ENCODE data around the gene VPS54. TPM values are rescaled to one million over a fixed set of nuclear protein-coding genes. Genes with fewer than 3 reads are reported as not detected.
A peak's percentile ranks its signal among the peaks of the same experiment; 100 is the strongest.

The VPS54 gene
- total RNA-seq, 1 donor from 2014 or later = 17.5 TPM

DNA sequence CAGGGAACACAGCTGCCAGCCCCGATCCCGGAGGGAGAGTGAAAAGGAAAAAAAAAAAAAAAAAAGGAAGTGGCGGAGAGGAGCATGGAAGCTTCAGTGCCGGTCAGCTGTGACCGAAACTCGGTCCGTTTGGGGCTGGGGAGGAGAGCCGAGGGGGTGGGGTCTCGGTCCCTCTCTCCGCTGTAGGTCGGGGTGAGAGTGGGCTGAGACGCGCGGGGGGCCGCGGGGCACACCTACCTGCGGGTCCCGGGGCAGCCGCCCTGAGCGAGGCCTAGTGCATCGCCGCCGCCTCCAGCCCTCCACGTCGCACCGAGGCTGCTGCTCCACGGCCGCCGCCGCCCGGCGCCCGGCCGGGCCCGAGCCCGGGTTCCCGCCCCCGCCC is 536 bp downstream of the VPS54 start:
- Histone ChIP-seq H3K4me1 (ENCODE audit: insufficient read depth, low read length) (peaks cover 5% of the 10 kb centered on the region), H3K4me3 (ENCODE audit: insufficient read depth, low read depth, low read length) (peak overlapping the region; percentile 91), H3K9ac (ENCODE audit: low read length) (peak overlapping the region; percentile 94), H3K36me3 (ENCODE audit: insufficient read depth, low read length) (no peaks in the 10 kb centered on the region), H3K4me2 (ENCODE audit: low read length) (peak overlapping the region; percentile 94), H3K79me2 (ENCODE audit: insufficient read depth, low read length) (peaks cover 56% of the 10 kb centered on the region), H2AFZ (ENCODE audit: low read depth, low read length) (peak overlapping the region; percentile 96), H3K9me3 (ENCODE audit: insufficient read depth, low read depth, low read length) (no peaks in the 10 kb centered on the region), H3K27ac (ENCODE audit: low read depth, low read length) (peak overlapping the region; percentile 88), H4K20me1 (ENCODE audit: insufficient read depth, low read length) (peaks cover 16% of the 10 kb centered on the region), H3K27me3 (ENCODE audit: insufficient read depth, low read length) (no peaks in the 10 kb centered on the region)
- Mint-ChIP-seq H3K4me1 (ENCODE audit: low read depth, unreplicated experiment) (peaks cover 17% of the 10 kb centered on the region), H3K27ac (ENCODE audit: unreplicated experiment) (peak overlapping the region; percentile 99), H3K9me3 (ENCODE audit: unreplicated experiment) (no peaks in the 10 kb centered on the region), H3K36me3 (ENCODE audit: low read depth, unreplicated experiment) (no peaks in the 10 kb centered on the region), H3K27me3 (ENCODE audit: low read depth, unreplicated experiment) (no peaks in the 10 kb centered on the region), H3K4me3 (ENCODE audit: unreplicated experiment) (peak overlapping the region; percentile 99)
- FAIRE-seq (no peak), DNase-seq (ENCODE audit: low read depth) (peak; percentile 32)
- TF ChIP-seq, protein P1, sequence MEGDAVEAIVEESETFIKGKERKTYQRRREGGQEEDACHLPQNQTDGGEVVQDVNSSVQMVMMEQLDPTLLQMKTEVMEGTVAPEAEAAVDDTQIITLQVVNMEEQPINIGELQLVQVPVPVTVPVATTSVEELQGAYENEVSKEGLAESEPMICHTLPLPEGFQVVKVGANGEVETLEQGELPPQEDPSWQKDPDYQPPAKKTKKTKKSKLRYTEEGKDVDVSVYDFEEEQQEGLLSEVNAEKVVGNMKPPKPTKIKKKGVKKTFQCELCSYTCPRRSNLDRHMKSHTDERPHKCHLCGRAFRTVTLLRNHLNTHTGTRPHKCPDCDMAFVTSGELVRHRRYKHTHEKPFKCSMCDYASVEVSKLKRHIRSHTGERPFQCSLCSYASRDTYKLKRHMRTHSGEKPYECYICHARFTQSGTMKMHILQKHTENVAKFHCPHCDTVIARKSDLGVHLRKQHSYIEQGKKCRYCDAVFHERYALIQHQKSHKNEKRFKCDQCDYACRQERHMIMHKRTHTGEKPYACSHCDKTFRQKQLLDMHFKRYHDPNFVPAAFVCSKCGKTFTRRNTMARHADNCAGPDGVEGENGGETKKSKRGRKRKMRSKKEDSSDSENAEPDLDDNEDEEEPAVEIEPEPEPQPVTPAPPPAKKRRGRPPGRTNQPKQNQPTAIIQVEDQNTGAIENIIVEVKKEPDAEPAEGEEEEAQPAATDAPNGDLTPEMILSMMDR (IDR thresholded peaks at IDR 0.05; ENCODE audit: insufficient read depth, low read depth, low read length) = no peak
- TF ChIP-seq EZH2 (IDR thresholded peaks at IDR 0.05; ENCODE audit: insufficient read depth, low read length) = no peak

DNA sequence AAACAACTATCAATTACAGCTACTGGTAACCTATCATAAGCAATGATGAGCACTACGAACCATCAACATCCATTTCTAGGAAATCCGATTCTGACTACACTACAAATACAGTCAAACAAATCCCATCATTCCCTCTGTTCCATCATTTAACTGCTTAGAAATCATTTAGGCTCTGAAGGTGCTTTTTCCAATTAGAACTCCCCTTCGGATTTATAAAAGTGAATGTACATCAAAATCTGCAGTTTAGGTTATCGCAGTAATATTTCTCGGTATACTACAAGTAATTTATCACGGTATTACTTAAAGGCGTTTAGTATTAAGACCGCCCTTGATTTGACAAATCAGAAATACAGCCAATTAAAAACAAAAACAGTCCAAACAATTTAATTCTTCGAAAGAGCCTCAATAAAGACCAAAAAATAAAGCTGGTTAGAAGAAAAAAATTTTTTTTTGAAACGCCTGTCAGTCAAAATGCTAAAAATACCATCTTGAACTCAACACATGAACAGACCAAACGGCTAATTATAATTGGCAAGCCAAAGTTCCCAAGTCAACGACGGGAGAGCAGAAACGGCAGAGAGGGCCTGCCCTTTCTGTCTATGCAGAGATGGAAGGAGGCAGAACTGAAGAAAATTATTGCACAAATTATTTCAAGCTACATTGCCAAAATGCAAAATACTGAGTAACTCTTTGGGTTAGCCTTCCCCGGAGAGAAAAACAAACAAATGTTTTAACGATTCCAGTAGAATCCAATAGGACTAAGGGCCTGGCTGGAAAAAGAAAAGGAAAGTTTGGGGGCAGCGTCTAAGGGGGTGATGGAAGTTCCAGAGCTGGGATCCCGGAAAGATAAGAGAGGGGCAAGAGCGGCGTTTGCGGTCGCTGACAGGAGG is 1.2 kb downstream of the VPS54 start:
- FAIRE-seq (no peak), DNase-seq (ENCODE audit: low read depth) (peak; percentile 29)
- H3K4me3 ChIP-seq (ENCODE audit: insufficient read depth, low read depth, low read length) = peak overlapping the region; percentile 91
- H3K4me1 ChIP-seq (ENCODE audit: insufficient read depth, low read length) = peaks cover 5% of the 10 kb centered on the region
- Mint-ChIP-seq H3K27me3 (ENCODE audit: low read depth, unreplicated experiment) (no peaks in the 10 kb centered on the region), H3K9me3 (ENCODE audit: unreplicated experiment) (no peaks in the 10 kb centered on the region), H3K36me3 (ENCODE audit: low read depth, unreplicated experiment) (no peaks in the 10 kb centered on the region), H3K27ac (ENCODE audit: unreplicated experiment) (peak overlapping the region; percentile 99), H3K4me1 (ENCODE audit: low read depth, unreplicated experiment) (peaks cover 17% of the 10 kb centered on the region), H3K4me3 (ENCODE audit: unreplicated experiment) (peak overlapping the region; percentile 99)
- peak overlapping the region; percentile 94 for H3K4me2 ChIP-seq (ENCODE audit: low read length)
- H3K36me3 ChIP-seq (ENCODE audit: insufficient read depth, low read length) = no peaks in the 10 kb centered on the region
- H3K9me3 ChIP-seq (ENCODE audit: insufficient read depth, low read depth, low read length) = no peaks in the 10 kb centered on the region
- peak overlapping the region; percentile 94 for H3K9ac ChIP-seq (ENCODE audit: low read length)
- H3K79me2 ChIP-seq (ENCODE audit: insufficient read depth, low read length) = peaks cover 60% of the 10 kb centered on the region
- no peaks in the 10 kb centered on the region for H3K27me3 ChIP-seq (ENCODE audit: insufficient read depth, low read length)
- H2AFZ ChIP-seq (ENCODE audit: low read depth, low read length) = peak overlapping the region; percentile 96
- H3K27ac ChIP-seq (ENCODE audit: low read depth, low read length) = peak overlapping the region; percentile 88
- H4K20me1 ChIP-seq (ENCODE audit: insufficient read depth, low read length) = peaks cover 19% of the 10 kb centered on the region
- TF ChIP-seq, protein P1 (IDR thresholded peaks at IDR 0.05; ENCODE audit: insufficient read depth, low read depth, low read length) = no peak
- no peak for TF ChIP-seq EZH2 (IDR thresholded peaks at IDR 0.05; ENCODE audit: insufficient read depth, low read length)

DNA sequence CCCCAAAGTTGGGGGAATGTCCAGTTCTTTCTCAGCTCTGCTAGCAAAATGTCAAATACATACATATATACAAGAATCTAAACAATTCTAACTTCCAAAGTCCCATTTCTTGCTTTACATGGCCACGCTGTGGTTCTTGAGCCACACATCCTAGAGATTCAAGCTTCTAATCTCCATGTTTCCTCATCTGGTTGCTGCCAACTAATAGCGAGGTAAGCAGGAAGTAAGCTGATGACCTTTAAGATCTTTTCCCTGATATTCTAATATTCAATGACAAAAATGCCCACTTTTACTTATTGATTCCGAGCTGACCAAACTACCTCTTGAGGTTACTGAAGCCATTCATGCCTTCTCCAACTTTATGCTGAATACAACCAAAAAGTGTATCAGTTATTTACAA is 3.3 kb downstream of the VPS54 start:
- no peaks in the 10 kb centered on the region for H3K27me3 ChIP-seq (ENCODE audit: insufficient read depth, low read length)
- no peak overlapping the region for H3K4me2 ChIP-seq (ENCODE audit: low read length)
- peaks cover 33% of the 10 kb centered on the region for H4K20me1 ChIP-seq (ENCODE audit: insufficient read depth, low read length)
- H2AFZ ChIP-seq (ENCODE audit: low read depth, low read length) = no peak overlapping the region
- H3K9me3 Mint-ChIP-seq (ENCODE audit: unreplicated experiment) = no peaks in the 10 kb centered on the region
- H3K4me3 ChIP-seq (ENCODE audit: insufficient read depth, low read depth, low read length) = no peak overlapping the region
- H3K4me1 Mint-ChIP-seq (ENCODE audit: low read depth, unreplicated experiment) = peaks cover 14% of the 10 kb centered on the region
- no peaks in the 10 kb centered on the region for H3K9me3 ChIP-seq (ENCODE audit: insufficient read depth, low read depth, low read length)
- H3K4me1 ChIP-seq (ENCODE audit: insufficient read depth, low read length) = peaks cover 5% of the 10 kb centered on the region
- TF ChIP-seq, protein P1 (IDR thresholded peaks at IDR 0.05; ENCODE audit: insufficient read depth, low read depth, low read length) = no peak
- no peak for TF ChIP-seq EZH2 (IDR thresholded peaks at IDR 0.05; ENCODE audit: insufficient read depth, low read length)
- H3K36me3 Mint-ChIP-seq (ENCODE audit: low read depth, unreplicated experiment) = no peaks in the 10 kb centered on the region
- no peak overlapping the region for H3K27ac ChIP-seq (ENCODE audit: low read depth, low read length)
- H3K36me3 ChIP-seq (ENCODE audit: insufficient read depth, low read length) = no peaks in the 10 kb centered on the region
- H3K9ac ChIP-seq (ENCODE audit: low read length) = no peak overlapping the region
- no peaks in the 10 kb centered on the region for H3K27me3 Mint-ChIP-seq (ENCODE audit: low read depth, unreplicated experiment)
- H3K4me3 Mint-ChIP-seq (ENCODE audit: unreplicated experiment) = no peak overlapping the region
- FAIRE-seq (no peak), DNase-seq (ENCODE audit: low read depth) (no peak)
- H3K79me2 ChIP-seq (ENCODE audit: insufficient read depth, low read length) = peaks cover 82% of the 10 kb centered on the region
- H3K27ac Mint-ChIP-seq (ENCODE audit: unreplicated experiment) = no peak overlapping the region

Measured in astrocyte (in vitro differentiated cells and primary cell).